Nephron (organoid): ENCODE measurements around the gene CSNK2A1.

Experiments used
- H3K27ac Mint-ChIP-seq, 3 experiments: 2 replicates each; pipeline ENCODE4 v1.8.0; 2020; ENCODE audit warnings: mixed read lengths in 3 of 3, mild to moderate bottlenecking in 2 of 3, moderate library complexity in 1 of 3
- H3K27me3 Mint-ChIP-seq: 2 replicates; pipeline ENCODE4 v1.8.0; 2021; ENCODE audit warnings: low read depth, mild to moderate bottlenecking, moderate library complexity, mixed read lengths
- H3K36me3 Mint-ChIP-seq: 2 replicates; pipeline ENCODE4 v1.8.0; 2020; ENCODE audit warnings: low read depth, mixed read lengths
- H3K4me1 Mint-ChIP-seq: 2 replicates; pipeline ENCODE4 v1.8.0; 2020; ENCODE audit warnings: mixed read lengths
- H3K4me3 Mint-ChIP-seq, 3 experiments: 2 replicates each; pipeline ENCODE4 v1.8.0; 2020; ENCODE audit warnings: mild to moderate bottlenecking in 3 of 3, mixed read lengths in 3 of 3, moderate library complexity in 2 of 3
- H3K9me3 Mint-ChIP-seq: 2 replicates; pipeline ENCODE4 v1.8.0; 2020; ENCODE audit warnings: mixed read lengths
- CTCF ChIP-seq, 3 experiments: fragments of 200-600 bp; sonication (generic); IDR thresholded peaks; one replicate each; pipeline ENCODE4 v1.5.0; 2021; ENCODE audit warnings: antibody characterized with exemption in 3 of 3; ENCODE audit not compliant: unreplicated experiment in 3 of 3

The CSNK2A1 gene

DNA sequence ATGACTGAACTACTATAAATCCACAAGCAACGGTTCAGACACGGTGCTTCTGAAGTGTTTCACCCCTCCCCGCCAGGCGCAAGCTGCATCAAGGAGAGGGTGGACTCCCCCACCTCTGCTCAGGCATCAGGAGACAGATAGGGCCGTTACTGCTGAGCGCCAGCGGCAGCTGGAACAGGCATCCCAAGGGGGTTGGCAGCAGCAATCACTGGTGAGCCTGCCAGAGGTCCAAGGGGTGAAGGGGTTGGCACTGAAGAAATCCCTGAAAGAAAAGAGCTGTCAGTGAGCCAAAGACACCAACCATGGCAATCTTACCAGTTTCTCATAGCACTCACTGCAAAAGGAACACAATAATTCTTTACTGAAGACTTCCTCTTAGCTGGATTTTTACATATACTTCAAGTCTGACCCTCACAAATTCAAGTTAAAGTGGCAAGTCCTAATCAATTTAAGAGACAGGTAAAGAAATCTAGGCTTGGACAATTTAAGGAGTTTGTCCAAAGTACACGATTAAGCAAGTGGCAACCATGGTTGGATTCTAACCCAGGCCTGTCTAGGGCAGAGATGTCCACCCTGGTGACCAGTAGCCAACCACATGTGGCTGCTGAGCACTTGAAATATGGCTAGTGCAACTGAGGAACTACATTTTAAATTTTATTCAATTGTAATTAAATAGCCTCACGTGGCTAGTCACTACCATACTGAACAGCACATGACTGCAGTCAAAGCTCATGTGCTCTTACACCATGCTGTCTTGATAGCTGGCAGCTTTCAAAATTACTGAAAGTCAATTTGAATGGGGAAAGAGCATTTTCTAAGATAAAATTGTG, 59.6 kb downstream of the CSNK2A1 start:
- peaks cover 3% of the 10 kb centered on the region for H3K4me1 Mint-ChIP-seq
- no peak for TF ChIP-seq CTCF (IDR thresholded peaks at IDR 0.05; ENCODE audit: unreplicated experiment in 3 of 3)
- H3K27me3 Mint-ChIP-seq = no peaks in the 10 kb centered on the region
- H3K27ac Mint-ChIP-seq = peak overlapping the region in 1 of 3 experiments; percentile 23
- no peak overlapping the region for H3K4me3 Mint-ChIP-seq
- H3K36me3 Mint-ChIP-seq = peaks cover 81% of the 10 kb centered on the region
- no peaks in the 10 kb centered on the region for H3K9me3 Mint-ChIP-seq

DNA sequence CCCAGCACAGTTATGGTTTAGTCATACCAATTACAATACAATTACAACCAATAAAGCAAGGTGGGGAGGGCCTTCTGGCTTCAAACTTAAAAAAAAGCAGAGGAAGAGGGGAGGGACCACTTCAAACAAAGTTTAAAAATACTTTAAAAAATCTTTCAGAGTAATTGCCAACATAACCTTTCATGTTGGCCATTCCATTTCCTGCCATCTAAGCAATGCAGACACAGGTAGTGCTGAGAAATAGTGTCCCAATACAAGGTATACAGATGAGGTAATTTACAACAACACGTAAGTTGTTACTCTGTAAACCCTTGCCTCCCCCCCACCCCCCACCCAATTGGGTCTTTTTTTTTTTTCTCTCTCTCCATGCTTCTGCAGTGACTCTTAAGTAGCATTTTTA, 62.4 kb downstream of the CSNK2A1 start:
- Mint-ChIP-seq H3K4me3 (no peak overlapping the region), H3K27ac (no peak overlapping the region), H3K27me3 (no peaks in the 10 kb centered on the region), H3K4me1 (peaks cover 9% of the 10 kb centered on the region), H3K36me3 (peaks cover 66% of the 10 kb centered on the region), H3K9me3 (no peaks in the 10 kb centered on the region)
- no peak for TF ChIP-seq CTCF (IDR thresholded peaks at IDR 0.05; ENCODE audit: unreplicated experiment in 3 of 3)

DNA sequence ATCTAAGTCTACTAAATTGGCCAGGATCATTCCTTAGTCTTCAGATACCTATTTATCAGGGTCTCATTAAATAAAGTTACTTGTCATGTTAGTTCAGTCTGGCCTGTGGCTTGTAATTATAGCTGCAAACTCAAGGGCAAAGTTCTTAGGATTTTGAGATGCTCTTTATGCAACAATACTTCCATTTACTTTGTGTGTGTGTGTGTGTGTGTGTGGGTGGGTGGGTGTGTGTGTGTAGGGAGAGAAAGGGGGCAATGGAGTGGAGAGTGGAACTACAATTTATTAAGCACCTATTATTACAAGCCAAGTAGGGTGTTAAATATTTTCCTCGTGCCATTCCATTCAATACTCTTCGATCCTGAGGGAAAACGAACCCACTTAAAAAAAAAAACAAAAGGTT, 63.5 kb downstream of the CSNK2A1 start:
- no peak for TF ChIP-seq CTCF (IDR thresholded peaks at IDR 0.05; ENCODE audit: unreplicated experiment in 3 of 3)
- Mint-ChIP-seq H3K27me3 (no peaks in the 10 kb centered on the region), H3K4me3 (no peak overlapping the region), H3K36me3 (peaks cover 60% of the 10 kb centered on the region), H3K27ac (no peak overlapping the region), H3K9me3 (no peaks in the 10 kb centered on the region), H3K4me1 (peaks cover 15% of the 10 kb centered on the region)

- Mint-ChIP-seq H3K4me3 (no peak overlapping the region), H3K36me3 (peaks cover 60% of the 10 kb centered on the region), H3K27ac (peak overlapping the region in 1 of 3 experiments; percentile 1), H3K27me3 (no peaks in the 10 kb centered on the region), H3K4me1 (peaks cover 19% of the 10 kb centered on the region), H3K9me3 (no peaks in the 10 kb centered on the region)
- no peak for TF ChIP-seq CTCF (IDR thresholded peaks at IDR 0.05; ENCODE audit: unreplicated experiment in 3 of 3)
Measured at GRCh38 chr20:479487-479886, 64.1 kb downstream of the CSNK2A1 start.

- Mint-ChIP-seq H3K27ac (peak overlapping the region; percentile 1 to 53 (median 49)), H3K4me1 (peaks cover 22% of the 10 kb centered on the region), H3K36me3 (peaks cover 60% of the 10 kb centered on the region), H3K27me3 (no peaks in the 10 kb centered on the region), H3K9me3 (no peaks in the 10 kb centered on the region), H3K4me3 (no peak overlapping the region)
- peak; percentile 47 to 67 (median 54) for TF ChIP-seq CTCF (IDR thresholded peaks at IDR 0.05; ENCODE audit: unreplicated experiment in 3 of 3)
Measured at GRCh38 chr20:478949-479429, 64.6 kb downstream of the CSNK2A1 start.
